Measurements from ENCODE around the gene PNP.
"Not testable (repeated sequence)": the region's sequence is repeated elsewhere in the genome, so short reads cannot be mapped to it uniquely, and the experiment has no call there.

- not testable (repeated sequence) for TF ChIP-seq CTCF (IDR thresholded peaks at IDR 0.05; ENCODE audit: extremely low read depth in 1 of 2, insufficient read depth in 1 of 2, low read depth in 1 of 2, low read length in 2 of 2); POLR2A (IDR thresholded peaks at IDR 0.05; ENCODE audit: low read depth, low read length); POLR2AphosphoS5 (IDR thresholded peaks at IDR 0.05; ENCODE audit: insufficient read depth, low read depth, low read length); JUN (IDR thresholded peaks at IDR 0.05; ENCODE audit: borderline replicate concordance, insufficient read depth, insufficient read length, low read depth); EZH2 (IDR thresholded peaks at IDR 0.05; ENCODE audit: borderline replicate concordance, low read depth, low read length, severe bottlenecking)
These were observed 37.5 kb downstream of the PNP start for GRCh38 chr14:20506752-20507151.
